Activated CD4-positive, CD25-positive, alpha-beta regulatory T cell treated with anti-CD3 and anti-CD28 coated beads, Interleukin-2, amount 50 U/mL, for 72 hours (primary cell): ENCODE results near the gene BTG2.

ENCODE experiments used
- DNase-seq: peaks from one replicate; pipeline ENCODE4 v3.0.0; 2021

BTG2 gene

GRCh38 chr1:203320591-203321272, 15.4 kb downstream of the BTG2 start:
- no peak for DNase-seq

GRCh38 chr1:203321273-203322052, 16.1 kb downstream of the BTG2 start:
- DNase-seq: no peak

- no peak for DNase-seq
These were observed 17.3 kb downstream of the BTG2 start for GRCh38 chr1:203322500-203323179.

GRCh38 chr1:203323587-203323986, 18.3 kb downstream of the BTG2 start:
- no peak for DNase-seq

GRCh38 chr1:203324105-203325025, 19.0 kb downstream of the BTG2 start:
- DNase-seq: no peak

GRCh38 chr1:203325026-203325417, 19.7 kb downstream of the BTG2 start:
- DNase-seq: peak; percentile 47

GRCh38 chr1:203325418-203326091, 20.2 kb downstream of the BTG2 start:
- no peak for DNase-seq

- peak; percentile 91 for DNase-seq
These were observed 21.7 kb downstream of the BTG2 start for GRCh38 chr1:203326830-203327683.

GRCh38 chr1:203327684-203328457, 22.6 kb downstream of the BTG2 start:
- DNase-seq: no peak

GRCh38 chr1:203328714-203329122, 23.4 kb downstream of the BTG2 start:
- no peak for DNase-seq

- DNase-seq: no peak
These were observed 25.9 kb downstream of the BTG2 start for GRCh38 chr1:203331224-203331623.

- DNase-seq: no peak
These were observed 30.2 kb downstream of the BTG2 start for GRCh38 chr1:203335503-203335902.

- DNase-seq: no peak
These were observed 30.8 kb downstream of the BTG2 start for GRCh38 chr1:203336097-203336496.

- peak; percentile 56 for DNase-seq
These were observed 33.2 kb downstream of the BTG2 start for GRCh38 chr1:203338335-203339036.

- peak; percentile 48 for DNase-seq
These were observed 34.9 kb downstream of the BTG2 start for GRCh38 chr1:203340112-203340790.

- DNase-seq: no peak
These were observed 37.0 kb downstream of the BTG2 start for GRCh38 chr1:203342192-203342940.

GRCh38 chr1:203343956-203344754, 38.8 kb downstream of the BTG2 start:
- DNase-seq: no peak
